ENCODE measurements around the gene MEOX1. TPM values are rescaled to one million over a fixed set of nuclear protein-coding genes. Genes with fewer than 3 reads are reported as not detected.
"Not testable (repeated sequence)": the region's sequence is repeated elsewhere in the genome, so short reads cannot be mapped to it uniquely, and the experiment has no call there.

The MEOX1 gene
- total RNA-seq, 2 donors from 2014 or later = 0.11 to 1.2 TPM

- Mint-ChIP-seq H3K36me3 (no peaks in the 10 kb centered on the region), H3K27ac (no peak overlapping the region), H3K9me3 (no peaks in the 10 kb centered on the region)
- DNase-seq (ENCODE audit: low spot score in 2 of 2) = no peak
- ATAC-seq = no peak
These were observed 29.0 kb upstream of the MEOX1 start for GRCh38 chr17:43690624-43691316.

DNA sequence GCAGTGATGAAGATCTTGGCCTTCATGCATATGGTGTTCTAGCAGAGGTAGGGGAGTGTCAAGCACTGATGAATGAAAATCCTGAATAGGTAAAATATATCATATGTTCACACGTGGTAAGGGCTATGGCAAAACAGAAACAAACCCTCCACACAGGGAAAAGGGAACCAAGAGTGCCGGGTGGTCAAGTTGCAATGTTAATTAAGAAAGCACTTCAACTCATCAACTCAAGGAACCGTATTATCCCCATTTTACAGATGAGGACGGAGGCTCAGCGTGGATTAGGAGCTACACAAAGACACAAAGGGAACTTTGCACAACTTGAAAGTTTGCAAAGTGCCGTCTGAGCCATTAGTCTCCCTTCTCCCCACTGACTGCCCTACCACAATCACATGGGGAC, 28.1 kb upstream of the MEOX1 start:
- no peak overlapping the region for H3K27ac Mint-ChIP-seq
- DNase-seq (ENCODE audit: low spot score in 2 of 2) (no peak), ATAC-seq (no peak)
- no peaks in the 10 kb centered on the region for H3K36me3 Mint-ChIP-seq
- no peaks in the 10 kb centered on the region for H3K9me3 Mint-ChIP-seq

GRCh38 chr17:43689131-43689530, 27.4 kb upstream of the MEOX1 start:
- DNase-seq (ENCODE audit: low spot score in 2 of 2) = no peak
- Mint-ChIP-seq H3K36me3 (no peaks in the 10 kb centered on the region), H3K9me3 (no peaks in the 10 kb centered on the region), H3K27ac (peak overlapping the region in 1 of 2 donors; percentile 70)
- ATAC-seq = no peak

DNA sequence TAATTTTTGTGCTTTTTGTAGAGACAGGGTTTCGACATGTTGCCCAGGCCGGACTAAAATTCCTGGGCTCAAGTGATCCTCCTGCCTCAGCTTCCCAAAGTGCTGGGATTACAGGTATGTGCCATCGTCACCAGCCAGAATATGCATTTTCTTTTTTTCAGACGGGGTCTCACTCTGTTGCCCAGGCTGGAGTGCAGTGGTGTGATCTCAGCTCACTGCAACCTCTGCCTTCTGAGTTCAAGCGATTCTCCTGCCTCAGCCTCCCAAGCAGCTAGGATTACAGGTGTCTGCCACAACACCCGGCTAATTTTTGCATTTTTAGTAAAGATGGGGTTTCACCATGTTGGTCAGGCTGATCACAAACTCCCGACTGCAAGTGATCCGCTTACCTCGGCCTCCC, 25.2 kb upstream of the MEOX1 start:
- not testable (repeated sequence) for H3K36me3 Mint-ChIP-seq; H3K27ac Mint-ChIP-seq; H3K9me3 Mint-ChIP-seq; DNase-seq (ENCODE audit: low spot score in 2 of 2); ATAC-seq

- DNase-seq (ENCODE audit: low spot score in 2 of 2) = no peak
- peak overlapping the region in 1 of 2 donors; percentile 6 for H3K27ac Mint-ChIP-seq
These were observed 22.4 kb upstream of the MEOX1 start for GRCh38 chr17:43683928-43684653.

GRCh38 chr17:43680461-43680860, 18.7 kb upstream of the MEOX1 start:
- H3K36me3 Mint-ChIP-seq = no peaks in the 10 kb centered on the region

More at GRCh38 chr17:43683928-43684653, 22.4 kb upstream of the MEOX1 start:
- H3K9me3 Mint-ChIP-seq = no peaks in the 10 kb centered on the region
- ATAC-seq = no peak
- H3K36me3 Mint-ChIP-seq = no peaks in the 10 kb centered on the region

DNA sequence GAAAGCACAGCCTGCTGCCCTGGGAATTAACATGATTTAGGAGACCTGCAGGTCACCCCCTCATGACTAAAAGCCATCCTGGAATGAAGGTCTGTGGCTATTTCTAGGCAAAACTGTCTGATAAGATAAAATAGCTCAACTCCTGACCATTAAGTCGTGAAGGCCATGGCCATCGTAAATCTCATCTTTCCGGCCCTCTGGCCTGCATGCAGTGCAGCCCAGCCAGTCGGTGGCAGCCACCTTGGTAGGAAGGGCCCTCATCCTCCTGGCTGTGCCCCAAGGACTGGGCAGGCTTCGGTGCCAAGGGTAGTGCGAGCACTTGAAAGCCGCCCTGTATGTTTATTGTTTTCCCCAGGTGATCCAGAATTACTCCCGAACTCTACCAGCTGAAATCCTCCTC, 18.2 kb upstream of the MEOX1 start:
- ATAC-seq = no peak
- Mint-ChIP-seq H3K27ac (no peak overlapping the region), H3K36me3 (no peaks in the 10 kb centered on the region), H3K9me3 (no peaks in the 10 kb centered on the region)
- DNase-seq (ENCODE audit: low spot score in 2 of 2) = no peak

More at GRCh38 chr17:43680461-43680860, 18.7 kb upstream of the MEOX1 start:
- ATAC-seq (no peak), DNase-seq (ENCODE audit: low spot score in 2 of 2) (no peak)
- no peaks in the 10 kb centered on the region for H3K9me3 Mint-ChIP-seq
- no peak overlapping the region for H3K27ac Mint-ChIP-seq

DNA sequence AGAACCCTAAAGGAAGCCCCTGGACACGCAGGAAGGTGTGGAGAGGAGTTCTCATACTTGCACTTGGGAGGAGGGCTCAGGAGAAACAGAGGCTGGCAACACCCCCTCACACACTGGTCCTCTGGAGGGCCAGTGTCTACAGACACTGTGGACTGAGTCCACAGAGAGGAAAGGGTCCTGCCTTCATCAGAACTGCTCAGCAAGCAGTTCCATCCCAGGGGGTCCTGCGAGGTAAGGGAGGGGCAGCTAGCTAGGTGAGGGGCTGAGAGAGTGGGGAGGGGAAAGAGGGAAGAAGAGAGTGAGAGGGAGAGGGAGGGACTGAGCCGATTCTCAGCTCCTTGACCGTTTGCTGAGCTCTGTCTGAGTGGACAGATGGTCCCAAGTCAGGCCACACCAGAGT, 17.7 kb upstream of the MEOX1 start:
- H3K9me3 Mint-ChIP-seq = no peaks in the 10 kb centered on the region
- H3K27ac Mint-ChIP-seq = no peak overlapping the region
- no peak for ATAC-seq
- no peak for DNase-seq (ENCODE audit: low spot score in 2 of 2)
- no peaks in the 10 kb centered on the region for H3K36me3 Mint-ChIP-seq

- ATAC-seq (no peak), DNase-seq (ENCODE audit: low spot score in 2 of 2) (no peak)
- Mint-ChIP-seq H3K27ac (no peak overlapping the region), H3K9me3 (no peaks in the 10 kb centered on the region), H3K36me3 (no peaks in the 10 kb centered on the region)
These were observed 14.7 kb upstream of the MEOX1 start for GRCh38 chr17:43676471-43676870.

- ATAC-seq (no peak), DNase-seq (ENCODE audit: low spot score in 2 of 2) (no peak)
- H3K27ac Mint-ChIP-seq = no peak overlapping the region
- no peaks in the 10 kb centered on the region for H3K36me3 Mint-ChIP-seq
- H3K9me3 Mint-ChIP-seq = no peaks in the 10 kb centered on the region
These were observed 12.7 kb upstream of the MEOX1 start for GRCh38 chr17:43674394-43674793.

DNA sequence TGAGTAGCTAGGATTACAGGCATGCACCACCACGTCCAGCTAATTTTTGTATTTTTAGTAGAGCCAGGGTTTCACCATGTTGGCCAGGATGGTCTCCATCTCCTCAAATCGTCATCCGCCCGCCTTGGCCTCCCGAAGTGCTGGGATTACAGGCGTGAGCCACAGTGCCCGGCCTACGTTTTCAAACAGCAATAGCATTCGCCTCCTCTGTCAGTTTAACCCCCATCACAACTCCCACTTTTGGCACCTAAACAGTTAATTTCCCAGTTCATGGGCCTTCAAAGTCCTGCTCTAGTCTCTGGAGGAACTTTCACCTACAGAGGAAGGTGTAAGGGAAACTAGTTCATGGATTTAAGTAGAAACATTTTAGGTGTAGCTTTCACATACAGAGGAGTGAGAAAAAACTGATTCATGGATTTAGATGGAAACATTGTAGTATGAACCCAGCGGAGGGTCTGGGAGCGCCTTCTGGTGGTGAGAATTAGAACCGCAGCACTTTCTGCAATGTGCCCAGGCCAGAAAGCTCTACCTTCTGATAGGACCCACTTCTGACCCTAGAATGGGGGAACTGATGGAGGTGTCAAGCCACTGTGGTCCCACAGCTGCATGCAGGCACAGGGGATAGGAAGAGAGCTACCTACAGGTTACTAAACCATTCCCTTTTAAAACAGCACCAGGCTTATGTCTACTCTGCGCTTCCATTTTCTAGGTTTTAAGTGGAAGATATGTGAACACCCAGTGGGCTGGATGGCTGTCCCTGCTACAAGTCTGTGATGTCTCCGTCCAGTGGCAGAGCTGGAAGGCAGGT, 12.0 kb upstream of the MEOX1 start:
- DNase-seq (ENCODE audit: low spot score in 2 of 2) (peak; percentile 62 to 78), ATAC-seq (peak; percentile 54 to 59)
- Mint-ChIP-seq H3K9me3 (no peaks in the 10 kb centered on the region), H3K36me3 (no peaks in the 10 kb centered on the region), H3K27ac (no peak overlapping the region)

DNA sequence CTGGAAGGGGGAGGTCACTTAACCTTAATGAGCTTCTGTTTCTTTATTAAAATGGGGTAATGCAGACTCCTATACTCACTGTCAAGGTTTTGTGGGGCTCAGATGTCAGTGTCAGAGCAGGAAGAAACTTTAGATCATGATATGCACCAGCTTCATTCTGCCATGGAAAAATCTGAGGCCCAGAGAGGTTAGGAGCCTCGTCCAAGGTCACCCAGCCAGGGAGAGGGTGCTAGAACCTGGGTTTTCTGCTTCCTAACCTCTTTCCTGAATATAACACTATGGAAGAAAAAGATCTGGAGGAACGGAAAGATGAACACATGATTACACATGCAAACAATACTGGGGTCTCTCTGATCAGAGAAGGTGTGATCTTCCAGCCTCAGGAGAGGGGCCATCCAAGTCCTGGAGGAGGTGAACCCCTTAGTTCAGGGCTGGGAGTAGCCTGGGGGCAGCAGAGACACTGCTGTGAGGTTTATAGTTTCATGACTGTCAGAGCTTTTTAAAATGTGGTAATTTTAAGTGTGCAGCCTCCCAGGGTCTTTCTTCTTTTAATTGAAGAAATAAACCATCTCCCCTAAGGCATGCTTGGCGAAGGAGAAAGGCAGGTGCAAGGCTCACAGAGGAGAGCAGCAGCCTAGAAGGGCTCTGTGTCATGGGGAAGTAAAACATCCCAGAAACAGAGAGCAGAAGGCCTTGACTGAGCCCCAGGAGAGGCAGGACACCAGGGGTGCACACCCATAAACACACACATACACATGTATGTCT, 10.2 kb upstream of the MEOX1 start:
- no peak for ATAC-seq

DNA sequence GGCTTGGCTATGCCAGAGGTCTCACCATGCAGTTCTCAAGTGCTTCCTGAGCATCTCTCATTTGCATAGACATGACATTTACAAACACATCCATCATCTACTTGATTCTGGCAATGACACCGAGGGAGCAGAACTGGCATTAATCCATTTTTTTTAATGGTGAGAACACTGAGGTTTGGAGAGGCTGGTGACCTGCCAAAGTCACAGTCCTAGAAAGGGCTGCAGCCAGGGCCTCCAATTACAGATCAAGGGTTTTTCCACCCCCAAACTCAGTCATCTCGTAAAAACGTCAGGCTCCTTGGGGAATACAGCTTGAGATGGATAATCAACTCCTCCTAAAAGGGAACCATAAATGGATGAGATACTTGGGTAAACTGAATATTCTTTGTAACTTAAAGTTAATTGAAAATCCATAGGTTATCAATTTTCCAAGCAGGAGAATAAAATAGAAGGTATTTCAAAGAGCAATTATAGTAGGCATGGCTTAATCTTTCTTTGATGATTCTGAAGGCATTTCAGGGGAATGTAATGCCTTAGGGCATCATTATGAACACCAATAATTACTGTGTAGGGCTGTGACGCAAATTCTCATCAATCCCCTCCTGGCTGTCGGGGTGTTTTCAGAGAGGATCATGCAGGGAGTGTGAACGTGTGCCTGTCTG, 9.4 kb upstream of the MEOX1 start:
- DNase-seq (ENCODE audit: low spot score in 2 of 2) (no peak), ATAC-seq (no peak)
- Mint-ChIP-seq H3K36me3 (no peaks in the 10 kb centered on the region), H3K9me3 (no peaks in the 10 kb centered on the region), H3K27ac (no peak overlapping the region)

More for the DNA sequence above, 10.2 kb upstream of the MEOX1 start:
- no peaks in the 10 kb centered on the region for H3K9me3 Mint-ChIP-seq
- no peak for DNase-seq (ENCODE audit: low spot score in 2 of 2)
- H3K27ac Mint-ChIP-seq = no peak overlapping the region
- no peaks in the 10 kb centered on the region for H3K36me3 Mint-ChIP-seq

DNA sequence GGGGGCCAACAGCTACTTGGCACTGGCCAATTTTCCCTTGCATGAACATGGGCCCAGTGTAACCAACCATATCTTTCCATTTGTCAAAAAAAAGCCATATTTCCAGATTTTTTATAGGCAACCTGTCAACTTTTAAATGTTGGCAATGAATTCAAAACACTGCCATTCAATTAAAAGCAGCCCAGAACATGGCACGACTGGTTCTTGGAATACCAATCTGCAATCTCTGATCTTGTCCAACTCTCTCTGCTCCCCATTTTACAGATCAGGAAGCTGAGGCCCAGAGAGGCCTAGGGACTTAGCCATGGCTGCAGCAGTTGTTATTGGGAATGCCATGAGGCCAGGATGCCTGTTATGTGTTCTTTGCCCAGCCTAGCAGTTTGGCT, 8.9 kb upstream of the MEOX1 start:
- no peaks in the 10 kb centered on the region for H3K36me3 Mint-ChIP-seq
- no peaks in the 10 kb centered on the region for H3K9me3 Mint-ChIP-seq
- ATAC-seq = no peak
- H3K27ac Mint-ChIP-seq = no peak overlapping the region
- no peak for DNase-seq (ENCODE audit: low spot score in 2 of 2)

GRCh38 chr17:43669971-43670644, 8.4 kb upstream of the MEOX1 start:
- H3K9me3 Mint-ChIP-seq = no peaks in the 10 kb centered on the region

GRCh38 chr17:43667947-43668348, 6.2 kb upstream of the MEOX1 start:
- Mint-ChIP-seq H3K9me3 (no peaks in the 10 kb centered on the region), H3K27ac (no peak overlapping the region), H3K36me3 (no peaks in the 10 kb centered on the region)
- no peak for DNase-seq (ENCODE audit: low spot score in 2 of 2)
- ATAC-seq = peak; percentile 74 to 99

More at GRCh38 chr17:43669971-43670644, 8.4 kb upstream of the MEOX1 start:
- no peaks in the 10 kb centered on the region for H3K36me3 Mint-ChIP-seq
- ATAC-seq = peak in 1 of 2 donors; percentile 11
- H3K27ac Mint-ChIP-seq = peak overlapping the region in 1 of 2 donors; percentile 31
- DNase-seq (ENCODE audit: low spot score in 2 of 2) = no peak
